Stomach (tissue), 4 donors: ENCODE measurements around the gene RPTOR.
"Not testable (repeated sequence)": the region's sequence is repeated elsewhere in the genome, so short reads cannot be mapped to it uniquely, and the experiment has no call there.

Source experiments
- CTCF ChIP-seq, 7 experiments: fragments of 450-650 bp in 4 of 7; fragments of 200-600 bp in 3 of 7; sonication (generic) in 3 of 7; IDR thresholded peaks; one replicate each; pipeline ENCODE4 v1.5.1; 2016 to 2019; ENCODE audit warnings: antibody characterized with exemption in 7 of 7, control low read depth in 2 of 7, mild to moderate bottlenecking in 1 of 7
- POLR2A ChIP-seq, 4 donors: fragments of 450-650 bp; IDR thresholded peaks; one replicate each; pipeline ENCODE4 v1.6.1; 2016; ENCODE audit warnings: antibody characterized with exemption in 4 of 4, control low read depth in 2 of 4, mild to moderate bottlenecking in 1 of 4, moderate library complexity in 1 of 4

- not testable (repeated sequence) for TF ChIP-seq CTCF, POLR2A (IDR thresholded peaks at IDR 0.05)
Measured at GRCh38 chr17:80744725-80745124, 200.1 kb downstream of the RPTOR start.
